SU-DHL-6 (cell line): ENCODE measurements around the gene LRP2BP.
"Not testable (repeated sequence)": the region's sequence is repeated elsewhere in the genome, so short reads cannot be mapped to it uniquely, and the experiment has no call there.

Experiments
- H2AFZ ChIP-seq: fragments of 200-600 bp; sonication (generic); 2 replicates; pipeline ENCODE4 v1.6.1; 2014; ENCODE audit warnings: low read depth, mild to moderate bottlenecking, moderate library complexity, mixed read lengths, antibody characterized with exemption, low read length; ENCODE audit not compliant: severe bottlenecking
- H3F3A ChIP-seq: fragments of 200-600 bp; shearing (Covaris generic); 2 replicates; pipeline ENCODE4 v1.6.0; 2016; ENCODE audit warnings: antibody characterized with exemption, mild to moderate bottlenecking; ENCODE audit not compliant: insufficient read depth
- H3K27ac ChIP-seq: fragments of 200-600 bp; sonication (generic); 2 replicates; pipeline ENCODE4 v1.5.1; 2016; ENCODE audit warnings: low read depth, mild to moderate bottlenecking, low read length, moderate library complexity, mixed read lengths
- H3K27me3 ChIP-seq: fragments of 200-600 bp; sonication (generic), shearing (Covaris generic); 2 replicates; pipeline ENCODE4 v1.6.0; 2014; ENCODE audit warnings: mild to moderate bottlenecking, low read length
- H3K36me3 ChIP-seq: fragments of 200-600 bp; sonication (generic); 2 replicates; pipeline ENCODE4 v1.6.1; 2014; ENCODE audit warnings: mild to moderate bottlenecking, low read length, mixed read lengths
- H3K4me2 ChIP-seq: fragments of 300-600, 200-600 bp; shearing (Covaris generic), sonication (generic); 2 replicates; pipeline ENCODE4 v1.6.0; 2014; ENCODE audit warnings: low read length, low read depth, mild to moderate bottlenecking; ENCODE audit not compliant: poor library complexity, severe bottlenecking
- H3K4me3 ChIP-seq: fragments of 200-600 bp; sonication (generic); 2 replicates; pipeline ENCODE4 v1.5.1; 2014; ENCODE audit warnings: antibody characterized with exemption, low read length, mild to moderate bottlenecking, mixed read lengths; ENCODE audit not compliant: insufficient read depth, poor library complexity, severe bottlenecking
- H3K79me2 ChIP-seq: fragments of 200-600 bp; sonication (generic); 2 replicates; pipeline ENCODE4 v1.6.1; 2014; ENCODE audit warnings: mild to moderate bottlenecking, low read length, moderate library complexity; ENCODE audit not compliant: insufficient read depth
- H3K9ac ChIP-seq: fragments of 200-600 bp; sonication (generic); 2 replicates; pipeline ENCODE4 v1.7.0; 2014; ENCODE audit warnings: mild to moderate bottlenecking, low read length
- H3K9me2 ChIP-seq: fragments of 200-600 bp; sonication (generic); replicated peaks from 2 replicates; pipeline ENCODE4 v1.6.1; 2014; ENCODE audit warnings: low read length; ENCODE audit not compliant: insufficient read depth
- H3K9me3 ChIP-seq: fragments of 200-600 bp; sonication (generic); 2 replicates; pipeline ENCODE4 v1.6.1; 2014; ENCODE audit warnings: low read length, mixed read lengths; ENCODE audit not compliant: insufficient read depth
- H4K20me1 ChIP-seq: fragments of 200-600 bp; sonication (generic); 2 replicates; pipeline ENCODE4 v1.6.1; 2014; ENCODE audit warnings: low read depth, mild to moderate bottlenecking, antibody characterized with exemption, low read length, moderate library complexity, mixed read lengths
- EZH2phosphoT487 ChIP-seq: fragments of 200-600 bp; sonication (generic), shearing (Covaris generic); conservative IDR thresholded peaks from 2 replicates; pipeline ENCODE4 v1.6.1; 2018; ENCODE audit warnings: mild to moderate bottlenecking, antibody characterized with exemption, low read length, moderate library complexity, mixed read lengths
- TF ChIP-seq, protein P1 (sequence below): fragments of 200-600 bp; sonication (generic); IDR thresholded peaks from one replicate; pipeline ENCODE4 v1.5.1; 2017; ENCODE audit warnings: antibody characterized with exemption, mild to moderate bottlenecking, low read length, moderate library complexity; ENCODE audit not compliant: insufficient read depth, poor library complexity, severe bottlenecking

The LRP2BP gene

GRCh38 chr4:185369731-185370130, 26.0 kb downstream of the LRP2BP start:
- Histone ChIP-seq H2AFZ (no peak overlapping the region), H3K4me3 (no peak overlapping the region), H3K36me3 (no peaks in the 10 kb centered on the region), H4K20me1 (no peaks in the 10 kb centered on the region), H3K9me3 (no peaks in the 10 kb centered on the region), H3K4me2 (no peak overlapping the region), H3K27me3 (no peaks in the 10 kb centered on the region), H3K9ac (no peak overlapping the region), H3K79me2 (no peaks in the 10 kb centered on the region), H3K27ac (no peak overlapping the region), H3F3A (0 out of 2 replicates have a peak, but pooled peaks cover 3% of the 10 kb centered on the region), H3K9me2 (no peaks in the 10 kb centered on the region)
- TF ChIP-seq, protein P1, sequence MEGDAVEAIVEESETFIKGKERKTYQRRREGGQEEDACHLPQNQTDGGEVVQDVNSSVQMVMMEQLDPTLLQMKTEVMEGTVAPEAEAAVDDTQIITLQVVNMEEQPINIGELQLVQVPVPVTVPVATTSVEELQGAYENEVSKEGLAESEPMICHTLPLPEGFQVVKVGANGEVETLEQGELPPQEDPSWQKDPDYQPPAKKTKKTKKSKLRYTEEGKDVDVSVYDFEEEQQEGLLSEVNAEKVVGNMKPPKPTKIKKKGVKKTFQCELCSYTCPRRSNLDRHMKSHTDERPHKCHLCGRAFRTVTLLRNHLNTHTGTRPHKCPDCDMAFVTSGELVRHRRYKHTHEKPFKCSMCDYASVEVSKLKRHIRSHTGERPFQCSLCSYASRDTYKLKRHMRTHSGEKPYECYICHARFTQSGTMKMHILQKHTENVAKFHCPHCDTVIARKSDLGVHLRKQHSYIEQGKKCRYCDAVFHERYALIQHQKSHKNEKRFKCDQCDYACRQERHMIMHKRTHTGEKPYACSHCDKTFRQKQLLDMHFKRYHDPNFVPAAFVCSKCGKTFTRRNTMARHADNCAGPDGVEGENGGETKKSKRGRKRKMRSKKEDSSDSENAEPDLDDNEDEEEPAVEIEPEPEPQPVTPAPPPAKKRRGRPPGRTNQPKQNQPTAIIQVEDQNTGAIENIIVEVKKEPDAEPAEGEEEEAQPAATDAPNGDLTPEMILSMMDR = no peak
- no peak for TF ChIP-seq EZH2phosphoT487

DNA sequence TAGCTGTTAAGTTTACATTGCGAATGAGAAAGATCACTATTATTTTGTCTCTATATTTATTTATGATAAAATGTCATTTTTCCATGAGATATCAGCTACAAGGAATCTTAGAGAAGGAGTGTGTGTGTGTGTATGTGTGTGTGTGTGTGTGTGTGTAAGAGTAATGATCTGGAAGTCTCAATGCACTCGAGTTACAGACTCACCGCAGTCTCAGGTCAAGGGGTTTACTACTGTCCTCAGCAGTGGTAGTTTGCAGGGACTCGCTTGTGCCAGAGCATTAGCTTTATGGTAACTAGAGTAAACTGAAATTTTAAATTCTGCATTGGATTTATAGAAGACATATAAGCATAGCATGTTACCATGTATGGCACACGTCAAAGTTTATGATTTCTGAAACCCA, 30.8 kb downstream of the LRP2BP start:
- Histone ChIP-seq H3K9me2 (no peaks in the 10 kb centered on the region), H3K79me2 (no peaks in the 10 kb centered on the region), H4K20me1 (no peaks in the 10 kb centered on the region), H3K9me3 (no peaks in the 10 kb centered on the region), H3K36me3 (peaks cover 4% of the 10 kb centered on the region; the same call in 1 of the 2 replicates), H3F3A (0 out of 2 replicates have a peak, but pooled peaks cover 6% of the 10 kb centered on the region), H2AFZ (no peak overlapping the region), H3K4me2 (no peak overlapping the region), H3K9ac (no peak overlapping the region), H3K27me3 (no peaks in the 10 kb centered on the region), H3K27ac (no peak overlapping the region), H3K4me3 (no peak overlapping the region)
- TF ChIP-seq, protein P1 = no peak
- no peak for TF ChIP-seq EZH2phosphoT487

DNA sequence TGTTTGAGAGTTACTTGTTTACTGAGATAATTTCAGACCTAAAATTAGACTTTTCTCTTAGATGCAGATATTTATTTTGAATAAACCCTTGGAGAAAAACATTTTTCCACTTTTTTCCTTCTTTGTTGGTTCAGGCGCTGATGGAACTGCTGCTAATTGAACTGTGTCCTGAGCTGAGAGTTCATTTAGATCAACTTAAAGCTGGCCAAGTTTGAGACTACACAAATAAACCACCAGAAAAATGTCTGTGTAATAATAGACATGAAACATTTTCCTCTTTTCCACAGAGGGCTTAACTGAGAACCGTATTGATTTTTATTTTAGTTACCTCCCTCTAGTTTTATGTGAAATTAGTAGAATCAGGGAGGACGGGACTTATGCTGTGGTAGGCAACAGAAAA, 32.5 kb downstream of the LRP2BP start:
- Histone ChIP-seq H3K79me2 (no peaks in the 10 kb centered on the region), H3F3A (0 out of 2 replicates have a peak, but pooled peaks cover 6% of the 10 kb centered on the region), H2AFZ (no peak overlapping the region), H4K20me1 (no peaks in the 10 kb centered on the region), H3K36me3 (peaks cover 4% of the 10 kb centered on the region; the same call in 1 of the 2 replicates), H3K9ac (no peak overlapping the region), H3K27me3 (no peaks in the 10 kb centered on the region), H3K9me3 (no peaks in the 10 kb centered on the region), H3K9me2 (no peaks in the 10 kb centered on the region), H3K4me2 (no peak overlapping the region), H3K4me3 (no peak overlapping the region), H3K27ac (no peak overlapping the region)
- TF ChIP-seq EZH2phosphoT487 = no peak
- TF ChIP-seq, protein P1 = no peak

- not testable (repeated sequence) for H3K36me3 ChIP-seq, H3K27ac ChIP-seq
Measured at GRCh38 chr4:185362570-185362969, 33.2 kb downstream of the LRP2BP start.

More at GRCh38 chr4:185362570-185362969, 33.2 kb downstream of the LRP2BP start:
- not testable (repeated sequence) for H3K4me3 ChIP-seq, H3K9me3 ChIP-seq, H3K9ac ChIP-seq, H3F3A ChIP-seq, H3K9me2 ChIP-seq, H2AFZ ChIP-seq, H3K27me3 ChIP-seq, H4K20me1 ChIP-seq, H3K4me2 ChIP-seq, H3K79me2 ChIP-seq
